Heart left ventricle (tissue), 13 donors: ENCODE data around the gene ZNF319.

ENCODE experiments used
- POLR2A ChIP-seq, 2 donors: fragments of 450-650 bp; IDR thresholded peaks; one replicate each; pipeline ENCODE4 v1.6.1; 2017; ENCODE audit warnings: antibody characterized with exemption in 2 of 2, mild to moderate bottlenecking in 2 of 2, moderate library complexity in 2 of 2
- TF ChIP-seq, protein P1 (sequence below), 12 donors: fragments of 200-600 bp; sonication (generic) in 4 of 12; IDR thresholded peaks; one replicate each; pipeline versions ENCODE4 v1.5.0 to v1.8.0; 2018 to 2022; ENCODE audit warnings: antibody characterized with exemption in 12 of 12, mild to moderate bottlenecking in 5 of 12
- donor health status: ischemic (EF 13 %, LVEDD 7.1; RV severe dilation, severe dysfunction).
- donor health status: DM: no; HTN: yes; CAD: no.
- donor health status: DM: no; HTN: no; CAD: no.
- donor health status: ischemic (EF 25% LVEDD 6.9; RV normal size, moderate dysfunction).
- donor health status: ischemic (EF 25% LVEDD 5.7; RV mildly dilated, moderate dysfunction).
- donor health status: ischemic (EF 35%, LVEDD 5.7; RV mildly dilated, moderate dysfunction).
- donor health status: nonischemic (EF 11% LVEDD 7.7; RV severe dilation, severe dysfunction).
- donor health status: DM: yes; HTN: yes; CAD: no.
- donor health status: PGD.
- donor health status: ischemic (EF 29% LVEDD 5.4; RV normal size, mild dysfunction).
- donor health status: nonischemic (EF 23%, LVEDD 6.1; RV moderate dilation, normal function).

- TF ChIP-seq, protein P1, sequence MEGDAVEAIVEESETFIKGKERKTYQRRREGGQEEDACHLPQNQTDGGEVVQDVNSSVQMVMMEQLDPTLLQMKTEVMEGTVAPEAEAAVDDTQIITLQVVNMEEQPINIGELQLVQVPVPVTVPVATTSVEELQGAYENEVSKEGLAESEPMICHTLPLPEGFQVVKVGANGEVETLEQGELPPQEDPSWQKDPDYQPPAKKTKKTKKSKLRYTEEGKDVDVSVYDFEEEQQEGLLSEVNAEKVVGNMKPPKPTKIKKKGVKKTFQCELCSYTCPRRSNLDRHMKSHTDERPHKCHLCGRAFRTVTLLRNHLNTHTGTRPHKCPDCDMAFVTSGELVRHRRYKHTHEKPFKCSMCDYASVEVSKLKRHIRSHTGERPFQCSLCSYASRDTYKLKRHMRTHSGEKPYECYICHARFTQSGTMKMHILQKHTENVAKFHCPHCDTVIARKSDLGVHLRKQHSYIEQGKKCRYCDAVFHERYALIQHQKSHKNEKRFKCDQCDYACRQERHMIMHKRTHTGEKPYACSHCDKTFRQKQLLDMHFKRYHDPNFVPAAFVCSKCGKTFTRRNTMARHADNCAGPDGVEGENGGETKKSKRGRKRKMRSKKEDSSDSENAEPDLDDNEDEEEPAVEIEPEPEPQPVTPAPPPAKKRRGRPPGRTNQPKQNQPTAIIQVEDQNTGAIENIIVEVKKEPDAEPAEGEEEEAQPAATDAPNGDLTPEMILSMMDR (IDR thresholded peaks at IDR 0.05) = no peak
- TF ChIP-seq POLR2A (IDR thresholded peaks at IDR 0.05) = no peak
These were observed 19.5 kb upstream of the ZNF319 start for GRCh38 chr16:58019866-58020538.
